DND-41 (cell line): ENCODE data around the gene RAB11FIP3.
"Not testable (repeated sequence)": the region's sequence is repeated elsewhere in the genome, so short reads cannot be mapped to it uniquely, and the experiment has no call there.

Experiments used
- ATAC-seq: fragments of 200-7000 bp; cut with Tn5 transposase; 3 replicates; pipeline ENCODE4 v1.9.1; 2021; ENCODE audit warnings: low read depth; ENCODE audit not compliant: insufficient read depth
- DNase-seq: peaks from one replicate; pipeline ENCODE4 v3.0.0-alpha.2; 2020
- H2AFZ ChIP-seq: 2 replicates; pipeline ENCODE4 v1.6.0; 2012; ENCODE audit warnings: low read depth, low read length
- H3K27ac ChIP-seq: 2 replicates; pipeline ENCODE4 v1.5.1; 2012; ENCODE audit warnings: low read length, inconsistent platforms
- H3K27me3 ChIP-seq: fragments of 200-600 bp; sonication (generic); 2 replicates; pipeline ENCODE4 v1.6.0; 2012; ENCODE audit warnings: low read length, mild to moderate bottlenecking, inconsistent platforms; ENCODE audit not compliant: insufficient read depth, poor library complexity
- H3K36me3 ChIP-seq: 2 replicates; pipeline ENCODE4 v1.5.1; 2012; ENCODE audit warnings: low read length, inconsistent platforms; ENCODE audit not compliant: insufficient read depth
- H3K4me1 ChIP-seq: 2 replicates; pipeline ENCODE4 v1.5.1; 2012; ENCODE audit warnings: mild to moderate bottlenecking, low read length; ENCODE audit not compliant: insufficient read depth
- H3K4me2 ChIP-seq: 2 replicates; pipeline ENCODE4 v1.6.0; 2012; ENCODE audit warnings: mild to moderate bottlenecking, moderate library complexity, low read length, inconsistent platforms; ENCODE audit not compliant: insufficient read depth
- H3K4me3 ChIP-seq, 2 experiments: fragments of 200-600 bp in 1 of 2; shearing (Covaris generic) in 1 of 2; 2 replicates each; pipeline ENCODE4 v1.5.1; 2012 to 2016; ENCODE audit warnings: inconsistent platforms in 2 of 2, low read length in 2 of 2, mild to moderate bottlenecking in 2 of 2, low read depth in 1 of 2, moderate library complexity in 1 of 2
- H3K79me2 ChIP-seq: 2 replicates; pipeline ENCODE4 v1.6.0; 2012; ENCODE audit warnings: low read length, inconsistent platforms; ENCODE audit not compliant: insufficient read depth
- H3K9ac ChIP-seq: 2 replicates; pipeline ENCODE4 v1.6.0; 2012; ENCODE audit warnings: low read depth, mild to moderate bottlenecking, inconsistent platforms, low read length, moderate library complexity
- H3K9me3 ChIP-seq: 2 replicates; pipeline ENCODE4 v1.5.1; 2012; ENCODE audit warnings: low read length, moderate library complexity, mild to moderate bottlenecking, inconsistent platforms; ENCODE audit not compliant: insufficient read depth, severe bottlenecking
- H4K20me1 ChIP-seq: 2 replicates; pipeline ENCODE4 v1.6.0; 2012; ENCODE audit warnings: low read length; ENCODE audit not compliant: insufficient read depth
- CTCF ChIP-seq: IDR thresholded peaks from 2 replicates; pipeline ENCODE4 v1.5.1; 2012; ENCODE audit warnings: borderline replicate concordance, low read length, moderate library complexity, mild to moderate bottlenecking; ENCODE audit not compliant: poor library complexity, severe bottlenecking; ENCODE audit errors: extremely low read depth
- EZH2 ChIP-seq: IDR thresholded peaks from 3 replicates; pipeline ENCODE4 v1.6.1; 2012; ENCODE audit warnings: borderline replicate concordance, low read depth, mild to moderate bottlenecking, moderate library complexity, low read length, inconsistent platforms; ENCODE audit not compliant: severe bottlenecking

The RAB11FIP3 gene

DNA sequence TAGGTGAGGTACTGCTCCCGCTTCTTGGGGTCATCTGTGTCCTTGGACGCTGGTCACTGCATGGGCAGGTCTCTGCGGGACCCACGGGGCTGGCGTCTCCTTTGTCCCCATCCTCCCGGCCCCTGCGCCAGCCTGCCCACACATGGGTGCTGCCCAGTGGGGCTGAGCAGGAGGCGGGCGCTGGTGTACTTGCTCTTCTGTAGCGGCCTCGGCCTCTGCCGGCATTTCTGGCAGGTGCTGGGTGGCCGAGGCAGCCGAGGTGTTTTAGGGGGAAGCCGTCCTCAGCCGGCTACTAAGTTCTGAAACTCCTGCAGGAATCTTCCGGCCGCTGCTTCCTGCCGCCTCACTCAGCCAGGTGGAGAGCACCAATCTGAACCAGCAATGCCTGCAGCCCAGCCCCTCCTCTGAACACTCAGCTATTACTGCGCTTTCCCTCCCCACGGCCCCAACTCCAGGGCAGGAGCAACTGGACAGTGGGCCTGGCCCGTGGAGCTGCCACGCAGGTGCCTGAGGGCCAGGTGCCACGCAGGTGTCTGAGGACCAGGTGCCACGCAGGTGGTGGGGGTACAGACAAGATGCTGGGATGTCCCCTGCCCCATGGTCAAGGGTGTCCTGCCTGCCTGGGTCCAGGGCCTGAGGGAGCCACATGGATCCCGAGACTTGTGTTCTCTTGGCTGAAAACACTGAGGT, 13.7 kb upstream of the RAB11FIP3 start:
- ATAC-seq = no peak
- H3K36me3 ChIP-seq = peaks cover 20% of the 10 kb centered on the region
- H3K4me1 ChIP-seq = no peaks in the 10 kb centered on the region
- H4K20me1 ChIP-seq = no peaks in the 10 kb centered on the region; the same call in 1 of the 2 replicates
- H3K79me2 ChIP-seq = no peaks in the 10 kb centered on the region
- H3K9ac ChIP-seq = no peak overlapping the region
- no peak overlapping the region for H3K4me3 ChIP-seq
- no peak overlapping the region for H3K4me2 ChIP-seq
- no peaks in the 10 kb centered on the region for H3K27me3 ChIP-seq
- DNase-seq = no peak
- TF ChIP-seq CTCF (no peak), EZH2 (no peak)
- no peak overlapping the region for H3K27ac ChIP-seq
- no peaks in the 10 kb centered on the region for H3K9me3 ChIP-seq
- no peak overlapping the region for H2AFZ ChIP-seq

- DNase-seq = no peak
- H3K9ac ChIP-seq = no peak overlapping the region
These were observed 10.9 kb upstream of the RAB11FIP3 start for GRCh38 chr16:414395-415169.

DNA sequence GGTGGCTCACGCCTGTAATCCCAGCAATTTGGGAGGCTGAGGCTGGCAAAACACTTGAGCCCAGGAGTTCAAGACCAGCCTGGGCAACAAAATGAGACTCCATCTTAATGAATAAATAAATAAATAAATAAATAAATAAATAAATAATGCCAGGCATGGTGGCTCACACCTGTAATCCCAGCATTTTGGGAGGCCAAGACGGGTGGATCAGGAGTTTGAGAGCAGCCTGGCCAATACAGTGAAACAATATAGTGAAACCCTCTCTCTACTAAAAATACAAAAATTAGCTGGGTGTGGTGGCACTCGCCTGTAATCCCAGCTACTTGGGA, 10.3 kb upstream of the RAB11FIP3 start:
- H3K9ac ChIP-seq, H2AFZ ChIP-seq, H3K4me1 ChIP-seq, ATAC-seq, H4K20me1 ChIP-seq, H3K4me2 ChIP-seq, H3K4me3 ChIP-seq, H3K27ac ChIP-seq, DNase-seq, H3K27me3 ChIP-seq, H3K79me2 ChIP-seq, H3K9me3 ChIP-seq: not testable (repeated sequence)
- peaks cover 16% of the 10 kb centered on the region for H3K36me3 ChIP-seq

More at GRCh38 chr16:414395-415169, 10.9 kb upstream of the RAB11FIP3 start:
- Histone ChIP-seq H3K4me2 (no peak overlapping the region), H2AFZ (no peak overlapping the region), H3K27me3 (no peaks in the 10 kb centered on the region), H3K4me3 (no peak overlapping the region), H3K27ac (no peak overlapping the region), H3K79me2 (no peaks in the 10 kb centered on the region), H4K20me1 (no peaks in the 10 kb centered on the region; the same call in 1 of the 2 replicates), H3K4me1 (no peaks in the 10 kb centered on the region), H3K9me3 (no peaks in the 10 kb centered on the region), H3K36me3 (peaks cover 19% of the 10 kb centered on the region)
- TF ChIP-seq EZH2 (no peak), CTCF (no peak)
- ATAC-seq = no peak

- H3K9me3 ChIP-seq, DNase-seq, H3K27me3 ChIP-seq, H2AFZ ChIP-seq, H3K9ac ChIP-seq, H3K36me3 ChIP-seq, H3K4me3 ChIP-seq, H3K27ac ChIP-seq, H3K4me2 ChIP-seq, ATAC-seq: not testable (repeated sequence)
- H3K4me1 ChIP-seq = peaks cover 26% of the 10 kb centered on the region
- peaks cover 14% of the 10 kb centered on the region for H3K79me2 ChIP-seq
- peaks cover 10% of the 10 kb centered on the region for H4K20me1 ChIP-seq
These were observed 3.3 kb upstream of the RAB11FIP3 start for GRCh38 chr16:422179-422578.
